Esophagus squamous epithelium (tissue), 4 donors: ENCODE results near the gene FLT3.

Experiments used
- POLR2A ChIP-seq, 4 donors: fragments of 450-650 bp; IDR thresholded peaks; one replicate each; pipeline ENCODE4 v1.6.1; 2017; ENCODE audit warnings: antibody characterized with exemption in 4 of 4, mild to moderate bottlenecking in 4 of 4, moderate library complexity in 3 of 4
- TF ChIP-seq, protein P1 (sequence below), 6 experiments: fragments of 450-650 bp in 4 of 6; fragments of 200-600 bp in 2 of 6; sonication (generic) in 2 of 6; IDR thresholded peaks; one replicate each; pipeline ENCODE4 v1.5.1; 2016 to 2019; ENCODE audit warnings: antibody characterized with exemption in 6 of 6, mild to moderate bottlenecking in 4 of 6, moderate library complexity in 4 of 6

DNA sequence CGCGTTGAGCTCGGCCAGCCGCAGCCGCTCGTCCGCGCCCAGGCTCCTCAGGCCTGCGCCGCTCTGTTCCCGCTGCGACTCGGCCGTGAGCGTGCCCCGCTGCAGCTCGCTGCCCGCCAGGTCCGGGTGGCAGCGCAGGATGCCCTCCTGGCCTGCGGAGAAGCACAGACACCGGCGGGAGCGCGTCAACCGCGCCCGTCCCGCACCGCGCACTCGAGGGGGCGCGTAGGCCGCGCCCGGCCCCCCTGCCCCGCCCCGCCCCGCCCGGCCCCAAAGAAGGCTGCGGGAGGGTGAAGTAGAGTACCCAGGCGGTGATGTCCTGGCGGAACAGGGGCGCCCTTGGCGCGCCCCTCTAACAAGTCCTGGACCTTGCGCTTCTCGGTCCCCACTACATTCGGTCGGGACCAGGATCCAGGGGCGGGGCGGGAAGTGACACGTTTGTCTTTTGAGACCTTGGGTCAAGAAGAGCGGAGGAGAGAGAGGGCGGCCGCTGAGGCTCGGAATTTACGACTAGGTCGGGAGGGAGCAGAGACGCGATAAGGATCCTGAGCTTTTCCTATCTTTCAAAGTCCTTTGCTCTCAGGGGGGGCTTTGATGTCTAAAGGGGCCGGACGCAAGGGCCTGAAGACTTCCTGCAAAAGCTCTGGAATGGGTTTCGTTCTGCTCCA, 121.9 kb downstream of the FLT3 start:
- no peak for TF ChIP-seq POLR2A (IDR thresholded peaks at IDR 0.05)
- TF ChIP-seq, protein P1, sequence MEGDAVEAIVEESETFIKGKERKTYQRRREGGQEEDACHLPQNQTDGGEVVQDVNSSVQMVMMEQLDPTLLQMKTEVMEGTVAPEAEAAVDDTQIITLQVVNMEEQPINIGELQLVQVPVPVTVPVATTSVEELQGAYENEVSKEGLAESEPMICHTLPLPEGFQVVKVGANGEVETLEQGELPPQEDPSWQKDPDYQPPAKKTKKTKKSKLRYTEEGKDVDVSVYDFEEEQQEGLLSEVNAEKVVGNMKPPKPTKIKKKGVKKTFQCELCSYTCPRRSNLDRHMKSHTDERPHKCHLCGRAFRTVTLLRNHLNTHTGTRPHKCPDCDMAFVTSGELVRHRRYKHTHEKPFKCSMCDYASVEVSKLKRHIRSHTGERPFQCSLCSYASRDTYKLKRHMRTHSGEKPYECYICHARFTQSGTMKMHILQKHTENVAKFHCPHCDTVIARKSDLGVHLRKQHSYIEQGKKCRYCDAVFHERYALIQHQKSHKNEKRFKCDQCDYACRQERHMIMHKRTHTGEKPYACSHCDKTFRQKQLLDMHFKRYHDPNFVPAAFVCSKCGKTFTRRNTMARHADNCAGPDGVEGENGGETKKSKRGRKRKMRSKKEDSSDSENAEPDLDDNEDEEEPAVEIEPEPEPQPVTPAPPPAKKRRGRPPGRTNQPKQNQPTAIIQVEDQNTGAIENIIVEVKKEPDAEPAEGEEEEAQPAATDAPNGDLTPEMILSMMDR (IDR thresholded peaks at IDR 0.05) = no peak
